GM19397 (cell line): ENCODE results near the gene NOVA2.
A peak's percentile ranks its signal among the peaks of the same experiment; 100 is the strongest.
"Not testable (repeated sequence)": the region's sequence is repeated elsewhere in the genome, so short reads cannot be mapped to it uniquely, and the experiment has no call there.

Source experiments
- ATAC-seq: cut with Tn5 transposase; IDR thresholded peaks from one replicate; pipeline ENCODE4 v1.9.1; 2021; ENCODE audit warnings: mild to moderate bottlenecking, moderate library complexity; ENCODE audit not compliant: unreplicated experiment

NOVA2 gene

GRCh38 chr19:45899253-45899652 is 74.4 kb downstream of the NOVA2 start:
- no peak for ATAC-seq

GRCh38 chr19:45897261-45897812 is 76.3 kb downstream of the NOVA2 start:
- ATAC-seq: no peak

GRCh38 chr19:45895983-45896599 is 77.6 kb downstream of the NOVA2 start:
- not testable (repeated sequence) for ATAC-seq

- no peak for ATAC-seq
Measured at GRCh38 chr19:45895519-45895972, 78.1 kb downstream of the NOVA2 start.

- ATAC-seq: no peak
Measured at GRCh38 chr19:45890877-45891276, 82.8 kb downstream of the NOVA2 start.

- ATAC-seq: no peak
Measured at GRCh38 chr19:45889210-45889885, 84.3 kb downstream of the NOVA2 start.

GRCh38 chr19:45887200-45887710 is 86.4 kb downstream of the NOVA2 start:
- no peak for ATAC-seq

- peak; percentile 49 for ATAC-seq
Measured at GRCh38 chr19:45886427-45887199, 87.1 kb downstream of the NOVA2 start.

GRCh38 chr19:45885556-45886426 is 87.9 kb downstream of the NOVA2 start, which contains the start of gene IRF2BP1:
Gene IRF2BP1, minus strand, starts transcription at chr19:45886141. Its CDS starts 367 bp downstream, at chr19:45885774.
- peak; percentile 49 for ATAC-seq

GRCh38 chr19:45884682-45885555 is 88.7 kb downstream of the NOVA2 start:
- no peak for ATAC-seq

- ATAC-seq: no peak
Measured at GRCh38 chr19:45883881-45884681, 89.6 kb downstream of the NOVA2 start.
